Activated naive CD4-positive, alpha-beta T cell treated with anti-CD3 and anti-CD28 coated beads for 36 hours (primary cell): ENCODE measurements around the gene DHX40. TPM values are rescaled to one million over a fixed set of nuclear protein-coding genes. Genes with fewer than 3 reads are reported as not detected.

ENCODE experiments used
- CTCF ChIA-PET: fragments of 350-600 bp; sonication (Branson Sonifier 250); formaldehyde crosslinking; loops from one replicate; lab custom pipeline; 2021; ENCODE audit warnings: antibody characterized with exemption; lab: Charles Lee
- DNase-seq: peaks from one replicate; pipeline ENCODE4 v3.0.0-alpha.2; 2020
- H3K27ac Mint-ChIP-seq: one replicate; pipeline ENCODE4 v1.8.0; 2021; ENCODE audit warnings: mild to moderate bottlenecking, mixed read lengths
- H3K27me3 Mint-ChIP-seq: one replicate; pipeline ENCODE4 v1.8.0; 2021; ENCODE audit warnings: low read depth, mixed read lengths
- H3K36me3 Mint-ChIP-seq: one replicate; pipeline ENCODE4 v1.8.0; 2021; ENCODE audit warnings: low read depth, mixed read lengths
- H3K4me1 Mint-ChIP-seq: one replicate; pipeline ENCODE4 v1.8.0; 2021; ENCODE audit warnings: low read depth, mixed read lengths
- H3K4me3 Mint-ChIP-seq: one replicate; pipeline ENCODE4 v1.8.0; 2021; ENCODE audit warnings: mild to moderate bottlenecking, moderate library complexity, mixed read lengths
- H3K9me3 Mint-ChIP-seq: one replicate; pipeline ENCODE4 v1.8.0; 2021; ENCODE audit warnings: mixed read lengths
- intact Hi-C: fragments of 100-400 bp; cut with micrococcal nuclease; formaldehyde crosslinking; loops from one replicate; pipeline ENCODE4 v1.15.1; 2023
- total RNA-seq, 2 experiments: library from RNA; stranded (reverse); gene quantifications; one replicate each; pipeline ENCODE4 v1.2.3, GENCODE V29; 2021

DHX40 gene
- total RNA-seq, 2 experiments from 2014 or later = 14.2 to 15.3 TPM

DNA sequence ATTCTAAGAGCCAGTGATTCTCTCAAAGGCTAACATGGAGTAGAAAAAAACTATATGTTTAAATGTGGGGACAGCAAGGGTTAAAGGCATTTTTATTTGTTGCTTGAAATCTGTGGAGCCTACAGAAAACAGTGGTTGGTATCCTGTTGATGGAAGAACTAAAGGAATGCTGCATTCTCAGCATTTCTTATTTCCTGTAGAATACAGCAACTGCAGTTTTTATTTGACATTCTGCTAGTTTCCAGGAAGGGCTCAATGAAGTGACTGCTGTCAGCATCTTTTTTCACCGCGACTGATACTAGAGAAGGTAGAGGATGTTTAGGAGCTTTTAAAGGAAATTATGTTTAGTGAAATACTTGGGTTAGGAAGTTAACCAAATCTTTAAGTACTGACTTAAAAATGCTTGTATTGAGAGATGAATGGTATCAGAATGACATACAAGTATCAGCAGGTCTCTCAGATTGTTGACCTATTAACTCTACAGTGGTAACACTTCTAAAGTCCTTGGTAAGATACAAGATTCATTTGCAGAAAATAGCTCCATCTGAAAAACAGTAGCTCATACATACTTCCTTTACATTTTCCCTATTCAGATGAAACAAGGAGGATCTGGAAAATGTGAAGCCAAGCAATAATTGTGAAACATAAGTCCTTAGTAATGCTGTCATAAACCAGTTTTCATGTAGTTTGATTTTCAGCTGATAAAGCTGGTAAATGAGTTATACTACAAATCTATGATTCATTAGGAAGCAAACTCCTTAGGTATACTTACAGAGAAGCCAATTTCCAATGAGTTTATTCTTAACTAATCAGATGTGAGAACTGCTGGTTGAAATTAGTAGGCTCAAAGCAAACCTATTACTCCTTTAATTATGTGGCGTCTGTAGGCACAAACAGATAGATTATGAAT is 69.5 kb downstream of the DHX40 start:
- CTCF ChIA-PET = interaction anchor here (0.6 to 0.8 kb wide), 2 partner anchors 22 to 40 kb away, joined by 3 to 6 read pairs; no protein-coding TSS in a partner anchor
- intact Hi-C loops = no loop called here
- DNase-seq = no peak
- Mint-ChIP-seq H3K9me3 (no peaks in the 10 kb centered on the region), H3K27me3 (no peaks in the 10 kb centered on the region), H3K36me3 (peaks cover 4% of the 10 kb centered on the region), H3K4me1 (peaks cover 56% of the 10 kb centered on the region), H3K4me3 (no peak overlapping the region), H3K27ac (no peak overlapping the region)

DNA sequence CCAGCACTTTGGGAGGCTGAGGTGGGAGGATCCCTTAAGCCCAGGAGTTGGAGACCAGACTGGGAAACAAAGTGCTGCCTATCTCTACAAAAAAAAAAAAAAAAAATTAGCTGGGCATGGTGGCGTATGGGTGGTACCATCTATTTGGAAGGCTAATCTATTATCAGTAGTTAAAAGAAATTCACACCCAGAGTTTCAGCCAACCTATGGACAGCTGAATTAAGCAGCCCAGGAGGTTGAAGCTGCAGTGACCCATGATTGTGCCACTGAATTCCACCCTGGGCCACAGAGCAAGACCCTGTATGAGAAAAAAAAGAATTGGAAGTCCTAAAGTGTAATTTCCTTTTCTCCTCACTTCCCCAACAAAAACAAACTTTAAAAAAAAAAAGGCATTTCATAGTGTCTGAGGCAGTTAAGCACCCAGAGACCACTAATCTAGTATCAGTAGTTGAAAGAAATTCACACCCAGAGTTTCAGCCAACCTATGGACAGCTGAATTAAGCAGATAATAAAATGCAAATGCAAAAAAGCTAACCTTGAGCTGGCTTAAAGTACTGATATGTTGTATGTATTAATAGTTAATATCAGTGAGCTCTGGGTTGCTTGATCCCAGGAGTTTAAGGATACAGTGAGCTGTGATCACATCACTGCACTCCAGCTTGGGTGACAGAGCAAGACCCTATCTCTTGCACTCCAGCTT is 72.4 kb downstream of the DHX40 start:
- no peak overlapping the region for H3K27ac Mint-ChIP-seq
- DNase-seq = no peak
- CTCF ChIA-PET = interaction anchor here (1.3 kb wide), 1 partner anchor 276 kb away, joined by 3 read pairs; no protein-coding TSS in a partner anchor
- H3K36me3 Mint-ChIP-seq = no peaks in the 10 kb centered on the region
- intact Hi-C loops = no loop called here
- no peaks in the 10 kb centered on the region for H3K9me3 Mint-ChIP-seq
- no peak overlapping the region for H3K4me3 Mint-ChIP-seq
- H3K4me1 Mint-ChIP-seq = peaks cover 61% of the 10 kb centered on the region
- H3K27me3 Mint-ChIP-seq = no peaks in the 10 kb centered on the region

- CTCF ChIA-PET = interaction anchor here (0.9 to 1.3 kb wide), 2 partner anchors 67 to 276 kb away, joined by 3 read pairs; no protein-coding TSS in a partner anchor
Measured at GRCh38 chr17:59638553-59638952, 73.1 kb downstream of the DHX40 start.

DNA sequence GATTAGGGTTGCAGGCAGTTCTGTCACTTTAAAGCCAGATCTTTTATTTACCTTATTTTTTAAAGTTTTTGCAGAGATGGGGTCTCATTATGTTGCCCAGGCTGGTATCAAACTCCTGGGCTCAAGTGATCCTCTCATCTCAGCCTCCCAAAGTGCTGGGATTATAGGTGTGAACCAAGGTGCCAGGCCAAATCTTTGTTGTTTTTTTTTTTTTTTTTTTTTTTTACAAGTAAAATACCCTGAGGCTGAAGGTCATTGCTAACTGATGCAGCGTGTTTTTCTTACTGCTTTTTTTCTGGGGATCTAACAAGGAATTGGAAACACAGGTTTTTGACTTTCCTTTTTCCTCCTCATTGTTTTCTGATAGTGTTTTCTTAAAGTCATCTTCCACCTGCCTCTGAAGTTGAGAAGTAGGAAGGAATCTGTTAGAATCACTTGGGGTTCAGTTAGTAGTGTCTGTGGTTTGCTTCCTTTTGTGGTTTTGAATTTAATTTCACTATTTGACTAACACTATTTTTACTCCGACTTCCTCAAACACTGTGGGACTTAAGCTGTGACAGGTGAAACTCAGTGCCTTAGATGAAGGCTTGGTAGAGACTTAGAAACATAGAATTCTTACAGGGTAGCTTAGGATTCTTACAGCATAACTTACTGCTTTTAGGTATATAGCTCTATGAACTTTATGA is 76.5 kb downstream of the DHX40 start:
- no peak for DNase-seq
- intact Hi-C loops = loop anchor here (1.0 kb wide), 1 partner anchor 23 kb away; the partner anchor contains the start of gene CLTC
- Mint-ChIP-seq H3K9me3 (no peaks in the 10 kb centered on the region), H3K36me3 (peaks cover 9% of the 10 kb centered on the region), H3K27ac (peak overlapping the region; percentile 7), H3K4me1 (peaks cover 47% of the 10 kb centered on the region), H3K27me3 (no peaks in the 10 kb centered on the region), H3K4me3 (peak overlapping the region; percentile 2)
- CTCF ChIA-PET = interaction anchor here (0.8 to 1.2 kb wide), 3 partner anchors 13 to 34 kb away, joined by 3 to 5 read pairs (median 3); no protein-coding TSS in a partner anchor

More at GRCh38 chr17:59638553-59638952, 73.1 kb downstream of the DHX40 start:
- Mint-ChIP-seq H3K27ac (no peak overlapping the region), H3K4me3 (no peak overlapping the region), H3K36me3 (peaks cover 1% of the 10 kb centered on the region), H3K27me3 (no peaks in the 10 kb centered on the region), H3K9me3 (no peaks in the 10 kb centered on the region), H3K4me1 (peaks cover 60% of the 10 kb centered on the region)
- intact Hi-C loops = no loop called here
- DNase-seq = no peak

- CTCF ChIA-PET = interaction anchor here (0.8 to 1.2 kb wide), 3 partner anchors 12 to 35 kb away, joined by 3 to 5 read pairs (median 3); no protein-coding TSS in a partner anchor
- no peaks in the 10 kb centered on the region for H3K27me3 Mint-ChIP-seq
- no peak for DNase-seq
- H3K27ac Mint-ChIP-seq = no peak overlapping the region
- peaks cover 9% of the 10 kb centered on the region for H3K36me3 Mint-ChIP-seq
- H3K4me3 Mint-ChIP-seq = no peak overlapping the region
- peaks cover 47% of the 10 kb centered on the region for H3K4me1 Mint-ChIP-seq
- H3K9me3 Mint-ChIP-seq = no peaks in the 10 kb centered on the region
- intact Hi-C loops = loop anchor here (1.0 kb wide), 1 partner anchor 23 kb away; the partner anchor contains the start of gene CLTC
Measured at GRCh38 chr17:59642565-59642964, 77.2 kb downstream of the DHX40 start.

DNA sequence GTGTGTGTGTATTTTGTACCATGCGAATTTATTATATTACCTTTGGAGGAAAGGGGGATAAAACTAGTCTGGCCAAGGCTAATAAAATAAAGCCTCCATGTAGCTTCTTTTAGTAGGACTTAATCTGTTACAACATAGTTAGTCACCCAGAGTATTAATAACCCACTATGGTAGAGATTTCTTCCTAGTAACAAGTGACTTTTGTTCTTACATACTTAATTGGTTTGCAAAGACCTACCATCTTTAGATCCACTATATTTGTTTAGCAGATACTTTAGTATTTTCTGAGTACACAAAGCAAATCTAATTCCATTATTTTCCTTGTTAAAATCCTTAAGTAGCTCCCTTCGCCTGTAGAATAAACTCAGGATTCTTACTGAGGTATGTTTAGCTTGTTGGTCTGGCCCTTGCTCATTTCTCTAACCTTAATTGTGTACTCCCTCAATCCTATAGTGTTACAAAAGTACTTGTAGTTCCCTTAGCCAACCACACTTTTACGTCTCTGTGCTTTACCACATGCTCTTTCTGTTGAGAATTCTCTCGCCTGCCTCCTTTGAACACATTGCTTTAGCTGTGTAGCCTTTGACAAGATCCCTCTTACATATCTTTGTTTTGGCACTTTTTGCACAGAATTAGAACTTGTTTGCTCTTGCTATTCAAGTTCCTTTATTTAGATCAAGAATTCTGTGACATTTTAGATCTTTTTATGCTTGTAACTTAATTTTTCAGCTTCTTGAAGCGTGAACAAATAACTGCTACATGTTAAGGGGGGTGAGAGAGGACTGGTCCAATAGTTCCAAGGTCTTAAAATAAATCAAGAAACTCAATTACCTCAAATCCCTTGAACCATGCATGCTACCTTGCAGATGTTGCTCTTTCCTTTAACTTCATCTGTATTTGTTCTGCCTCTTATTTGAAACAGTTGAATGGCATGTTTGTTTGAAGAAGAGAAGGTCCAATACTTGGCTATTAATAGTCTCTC is 78.0 kb downstream of the DHX40 start:
- intact Hi-C loops = no loop called here
- Mint-ChIP-seq H3K9me3 (no peaks in the 10 kb centered on the region), H3K4me3 (no peak overlapping the region), H3K36me3 (peaks cover 17% of the 10 kb centered on the region), H3K27me3 (no peaks in the 10 kb centered on the region), H3K27ac (no peak overlapping the region), H3K4me1 (peaks cover 46% of the 10 kb centered on the region)
- no peak for DNase-seq
- CTCF ChIA-PET = interaction anchor here (0.6 to 1.2 kb wide), 4 partner anchors 20 to 329 kb away, joined by 3 to 4 read pairs (median 4); no protein-coding TSS in a partner anchor

DNA sequence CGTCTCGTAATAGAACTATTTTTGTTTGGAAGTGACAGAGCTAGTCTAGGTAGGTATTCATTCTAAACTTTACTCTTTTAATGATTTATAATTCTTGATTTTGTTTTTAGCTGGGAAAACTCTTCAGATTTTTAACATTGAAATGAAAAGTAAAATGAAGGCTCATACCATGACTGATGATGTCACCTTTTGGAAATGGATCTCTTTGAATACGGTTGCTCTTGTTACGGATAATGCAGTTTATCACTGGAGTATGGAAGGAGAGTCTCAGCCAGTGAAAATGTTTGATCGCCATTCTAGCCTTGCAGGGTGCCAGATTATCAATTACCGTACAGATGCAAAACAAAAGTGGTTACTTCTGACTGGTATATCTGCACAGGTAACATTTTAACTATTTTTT is 81.9 kb downstream of the DHX40 start:
- CTCF ChIA-PET = no interaction called here
- Mint-ChIP-seq H3K27ac (no peak overlapping the region), H3K36me3 (peaks cover 36% of the 10 kb centered on the region), H3K27me3 (no peaks in the 10 kb centered on the region), H3K9me3 (no peaks in the 10 kb centered on the region), H3K4me3 (no peak overlapping the region), H3K4me1 (peaks cover 36% of the 10 kb centered on the region)
- no peak for DNase-seq
- intact Hi-C loops = no loop called here

DNA sequence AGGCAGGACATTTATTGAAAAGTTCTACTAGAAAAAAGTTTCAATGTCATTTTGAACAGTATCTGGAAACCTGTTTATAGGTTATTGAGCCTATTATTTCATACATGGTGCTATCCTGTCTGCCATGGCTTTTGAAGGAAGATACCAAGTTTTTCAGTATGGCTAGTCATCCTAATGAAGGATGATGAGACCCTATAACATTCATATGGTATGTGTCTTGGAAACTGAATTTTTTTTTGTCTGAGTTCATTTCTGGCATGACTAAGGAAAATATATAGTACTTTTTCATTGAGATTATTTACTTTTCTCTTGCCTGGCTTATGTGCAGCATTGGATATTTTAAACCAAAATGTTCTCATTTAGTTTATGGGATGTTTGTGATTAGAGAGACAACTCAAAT is 84.5 kb downstream of the DHX40 start:
- intact Hi-C loops = no loop called here
- Mint-ChIP-seq H3K27me3 (no peaks in the 10 kb centered on the region), H3K36me3 (peaks cover 38% of the 10 kb centered on the region), H3K27ac (no peak overlapping the region), H3K9me3 (no peaks in the 10 kb centered on the region), H3K4me1 (peaks cover 24% of the 10 kb centered on the region), H3K4me3 (no peak overlapping the region)
- CTCF ChIA-PET = interaction anchor here (0.5 kb wide), 1 partner anchor 210 kb away, joined by 3 read pairs; no protein-coding TSS in a partner anchor
- no peak for DNase-seq

GRCh38 chr17:59650642-59651041 is 85.2 kb downstream of the DHX40 start:
- intact Hi-C loops = no loop called here
- Mint-ChIP-seq H3K36me3 (peaks cover 43% of the 10 kb centered on the region), H3K27me3 (no peaks in the 10 kb centered on the region), H3K4me3 (no peak overlapping the region), H3K27ac (no peak overlapping the region), H3K9me3 (no peaks in the 10 kb centered on the region), H3K4me1 (peaks cover 24% of the 10 kb centered on the region)
- no peak for DNase-seq
- CTCF ChIA-PET = interaction anchor here (0.7 kb wide), 2 partner anchors 24 to 43 kb away, joined by 3 read pairs; no protein-coding TSS in a partner anchor

- H3K27ac Mint-ChIP-seq = no peak overlapping the region
- H3K27me3 Mint-ChIP-seq = no peaks in the 10 kb centered on the region
- no peak for DNase-seq
- H3K4me3 Mint-ChIP-seq = no peak overlapping the region
- H3K4me1 Mint-ChIP-seq = peaks cover 24% of the 10 kb centered on the region
- H3K9me3 Mint-ChIP-seq = no peaks in the 10 kb centered on the region
- CTCF ChIA-PET = interaction anchor here (0.7 kb wide), 2 partner anchors 24 to 42 kb away, joined by 3 read pairs; no protein-coding TSS in a partner anchor
- intact Hi-C loops = no loop called here
- H3K36me3 Mint-ChIP-seq = peaks cover 45% of the 10 kb centered on the region
Measured at GRCh38 chr17:59651346-59651745, 85.9 kb downstream of the DHX40 start.

- Mint-ChIP-seq H3K4me1 (peaks cover 24% of the 10 kb centered on the region), H3K27ac (no peak overlapping the region), H3K9me3 (no peaks in the 10 kb centered on the region), H3K27me3 (no peaks in the 10 kb centered on the region), H3K36me3 (peaks cover 44% of the 10 kb centered on the region), H3K4me3 (no peak overlapping the region)
- CTCF ChIA-PET = interaction anchor here (0.6 kb wide), 1 partner anchor 9 kb away, joined by 3 read pairs; no protein-coding TSS in a partner anchor
- intact Hi-C loops = no loop called here
- no peak for DNase-seq
Measured at GRCh38 chr17:59652119-59652518, 86.7 kb downstream of the DHX40 start.
